SU-DHL-6 (cell line): ENCODE results near the gene KCNIP4.

ENCODE experiments used
- CTCF ChIP-seq: fragments of 200-600 bp; sonication (generic); IDR thresholded peaks from one replicate; pipeline ENCODE4 v1.5.1; 2017; ENCODE audit warnings: antibody characterized with exemption, mild to moderate bottlenecking, low read length, moderate library complexity; ENCODE audit not compliant: insufficient read depth, poor library complexity, severe bottlenecking
- EZH2phosphoT487 ChIP-seq: fragments of 200-600 bp; sonication (generic), shearing (Covaris generic); conservative IDR thresholded peaks from 2 replicates; pipeline ENCODE4 v1.6.1; 2018; ENCODE audit warnings: mild to moderate bottlenecking, antibody characterized with exemption, low read length, moderate library complexity, mixed read lengths

- TF ChIP-seq CTCF (no peak), EZH2phosphoT487 (no peak)
Observed at GRCh38 chr4:21474195-21474594, 474.4 kb downstream of the KCNIP4 start.
